Astrocyte (in vitro differentiated cells and primary cell): ENCODE measurements around the gene SPOCK1. TPM values are rescaled to one million over a fixed set of nuclear protein-coding genes. Genes with fewer than 3 reads are reported as not detected.
A peak's percentile ranks its signal among the peaks of the same experiment; 100 is the strongest.

Experiments
- DNase-seq: peaks from one replicate; pipeline ENCODE4 v3.0.0-alpha.2; 2010; ENCODE audit warnings: low read depth
- FAIRE-seq: peaks from 2 replicates; lab custom pipeline; 2011; peaks lifted over from hg19 to GRCh38; lab: Jason Lieb, UNC
- H2AFZ ChIP-seq: 2 replicates; pipeline ENCODE4 v1.6.0; 2012; ENCODE audit warnings: low read depth, low read length, inconsistent platforms
- H3K27ac ChIP-seq: 2 replicates; pipeline ENCODE4 v1.5.1; 2011; ENCODE audit warnings: low read depth, low read length, inconsistent platforms
- H3K27me3 ChIP-seq: 2 replicates; pipeline ENCODE4 v1.6.0; 2011; ENCODE audit warnings: low read length, inconsistent platforms; ENCODE audit not compliant: insufficient read depth
- H3K36me3 ChIP-seq: 2 replicates; pipeline ENCODE4 v1.5.1; 2011; ENCODE audit warnings: low read length, inconsistent platforms; ENCODE audit not compliant: insufficient read depth
- H3K4me1 ChIP-seq: 2 replicates; pipeline ENCODE4 v1.5.1; 2011; ENCODE audit warnings: low read length, inconsistent platforms; ENCODE audit not compliant: insufficient read depth
- H3K4me2 ChIP-seq: 2 replicates; pipeline ENCODE4 v1.6.0; 2012; ENCODE audit warnings: low read length, inconsistent platforms
- H3K4me3 ChIP-seq: 2 replicates; pipeline ENCODE4 v1.5.1; 2011; ENCODE audit warnings: low read depth, mild to moderate bottlenecking, low read length, inconsistent platforms; ENCODE audit not compliant: insufficient read depth
- H3K79me2 ChIP-seq: 2 replicates; pipeline ENCODE4 v1.6.0; 2012; ENCODE audit warnings: mild to moderate bottlenecking, low read length, inconsistent platforms; ENCODE audit not compliant: insufficient read depth
- H3K9ac ChIP-seq: 2 replicates; pipeline ENCODE4 v1.6.0; 2012; ENCODE audit warnings: mild to moderate bottlenecking, low read length, inconsistent platforms
- H3K9me3 ChIP-seq: 2 replicates; pipeline ENCODE4 v1.5.1; 2012; ENCODE audit warnings: low read depth, mild to moderate bottlenecking, low read length, inconsistent platforms; ENCODE audit not compliant: insufficient read depth
- H4K20me1 ChIP-seq: 2 replicates; pipeline ENCODE4 v1.6.0; 2012; ENCODE audit warnings: low read length, inconsistent platforms; ENCODE audit not compliant: insufficient read depth
- H3K27ac Mint-ChIP-seq: one replicate; pipeline ENCODE4 v1.8.0; 2021; ENCODE audit warnings: mild to moderate bottlenecking, mixed read lengths; ENCODE audit not compliant: unreplicated experiment
- H3K27me3 Mint-ChIP-seq: one replicate; pipeline ENCODE4 v1.8.0; 2021; ENCODE audit warnings: low read depth, mixed read lengths; ENCODE audit not compliant: unreplicated experiment
- H3K36me3 Mint-ChIP-seq: one replicate; pipeline ENCODE4 v1.8.0; 2021; ENCODE audit warnings: low read depth, mixed read lengths; ENCODE audit not compliant: unreplicated experiment
- H3K4me1 Mint-ChIP-seq: one replicate; pipeline ENCODE4 v1.8.0; 2021; ENCODE audit warnings: low read depth, mixed read lengths; ENCODE audit not compliant: unreplicated experiment
- H3K4me3 Mint-ChIP-seq: one replicate; pipeline ENCODE4 v1.8.0; 2021; ENCODE audit warnings: mild to moderate bottlenecking, moderate library complexity, mixed read lengths; ENCODE audit not compliant: unreplicated experiment
- H3K9me3 Mint-ChIP-seq: one replicate; pipeline ENCODE4 v1.8.0; 2021; ENCODE audit warnings: mild to moderate bottlenecking, mixed read lengths; ENCODE audit not compliant: unreplicated experiment
- EZH2 ChIP-seq: IDR thresholded peaks from 2 replicates; pipeline ENCODE4 v1.6.1; 2012; ENCODE audit warnings: mild to moderate bottlenecking, low read length, inconsistent platforms; ENCODE audit not compliant: insufficient read depth
- total RNA-seq: library from RNA; stranded (reverse); gene quantifications from 2 replicates; pipeline ENCODE4 v1.2.1, GENCODE V29; 2021
- TF ChIP-seq, protein P1 (sequence below): IDR thresholded peaks from 2 replicates; pipeline ENCODE4 v1.5.1; 2011; ENCODE audit warnings: low read depth, mild to moderate bottlenecking, inconsistent platforms, low read length, moderate library complexity; ENCODE audit not compliant: insufficient read depth

The SPOCK1 gene
- total RNA-seq, 1 donor from 2014 or later, result 53.5 TPM

- Histone ChIP-seq H3K79me2 (no peaks in the 10 kb centered on the region), H3K27ac (no peak overlapping the region), H3K36me3 (no peaks in the 10 kb centered on the region), H4K20me1 (peaks cover 11% of the 10 kb centered on the region), H3K9ac (no peak overlapping the region), H3K4me3 (no peak overlapping the region), H3K9me3 (no peaks in the 10 kb centered on the region), H2AFZ (no peak overlapping the region), H3K4me1 (peaks cover 21% of the 10 kb centered on the region), H3K4me2 (peak overlapping the region; percentile 3), H3K27me3 (no peaks in the 10 kb centered on the region)
- peak; percentile 84 for FAIRE-seq
- H3K9me3 Mint-ChIP-seq, result no peaks in the 10 kb centered on the region
- peaks cover 2% of the 10 kb centered on the region for H3K36me3 Mint-ChIP-seq
- no peak overlapping the region for H3K27ac Mint-ChIP-seq
- TF ChIP-seq EZH2, result no peak
- TF ChIP-seq, protein P1, sequence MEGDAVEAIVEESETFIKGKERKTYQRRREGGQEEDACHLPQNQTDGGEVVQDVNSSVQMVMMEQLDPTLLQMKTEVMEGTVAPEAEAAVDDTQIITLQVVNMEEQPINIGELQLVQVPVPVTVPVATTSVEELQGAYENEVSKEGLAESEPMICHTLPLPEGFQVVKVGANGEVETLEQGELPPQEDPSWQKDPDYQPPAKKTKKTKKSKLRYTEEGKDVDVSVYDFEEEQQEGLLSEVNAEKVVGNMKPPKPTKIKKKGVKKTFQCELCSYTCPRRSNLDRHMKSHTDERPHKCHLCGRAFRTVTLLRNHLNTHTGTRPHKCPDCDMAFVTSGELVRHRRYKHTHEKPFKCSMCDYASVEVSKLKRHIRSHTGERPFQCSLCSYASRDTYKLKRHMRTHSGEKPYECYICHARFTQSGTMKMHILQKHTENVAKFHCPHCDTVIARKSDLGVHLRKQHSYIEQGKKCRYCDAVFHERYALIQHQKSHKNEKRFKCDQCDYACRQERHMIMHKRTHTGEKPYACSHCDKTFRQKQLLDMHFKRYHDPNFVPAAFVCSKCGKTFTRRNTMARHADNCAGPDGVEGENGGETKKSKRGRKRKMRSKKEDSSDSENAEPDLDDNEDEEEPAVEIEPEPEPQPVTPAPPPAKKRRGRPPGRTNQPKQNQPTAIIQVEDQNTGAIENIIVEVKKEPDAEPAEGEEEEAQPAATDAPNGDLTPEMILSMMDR, result no peak
- peaks cover 12% of the 10 kb centered on the region for H3K4me1 Mint-ChIP-seq
- no peak overlapping the region for H3K4me3 Mint-ChIP-seq
- H3K27me3 Mint-ChIP-seq, result no peaks in the 10 kb centered on the region
- peak; percentile 40 for DNase-seq
Observed at GRCh38 chr5:137073189-137073588, 425.9 kb downstream of the SPOCK1 start.

- H3K4me3 ChIP-seq, result no peak overlapping the region
- no peaks in the 10 kb centered on the region for H3K9me3 ChIP-seq
- H3K27me3 ChIP-seq, result no peaks in the 10 kb centered on the region
- no peaks in the 10 kb centered on the region for H3K9me3 Mint-ChIP-seq
- H3K4me3 Mint-ChIP-seq, result no peak overlapping the region
- DNase-seq, result peak; percentile 22
- H2AFZ ChIP-seq, result no peak overlapping the region
- peaks cover 2% of the 10 kb centered on the region for H3K36me3 Mint-ChIP-seq
- no peak overlapping the region for H3K27ac Mint-ChIP-seq
- H3K27ac ChIP-seq, result no peak overlapping the region
- H3K4me2 ChIP-seq, result peak overlapping the region; percentile 3
- H3K27me3 Mint-ChIP-seq, result no peaks in the 10 kb centered on the region
- H3K36me3 ChIP-seq, result no peaks in the 10 kb centered on the region
- peaks cover 4% of the 10 kb centered on the region for H4K20me1 ChIP-seq
- H3K4me1 ChIP-seq, result peaks cover 17% of the 10 kb centered on the region
- H3K9ac ChIP-seq, result no peak overlapping the region
- no peaks in the 10 kb centered on the region for H3K79me2 ChIP-seq
- no peak for FAIRE-seq
- no peak for TF ChIP-seq EZH2
- TF ChIP-seq, protein P1, result no peak
- peaks cover 8% of the 10 kb centered on the region for H3K4me1 Mint-ChIP-seq
Observed at GRCh38 chr5:137072361-137073115, 426.6 kb downstream of the SPOCK1 start.

- no peak for TF ChIP-seq EZH2
- TF ChIP-seq, protein P1, result no peak
- peaks cover 12% of the 10 kb centered on the region for H3K4me1 ChIP-seq
- H3K9ac ChIP-seq, result no peak overlapping the region
- H3K27me3 ChIP-seq, result no peaks in the 10 kb centered on the region
- Mint-ChIP-seq H3K4me3 (no peak overlapping the region), H3K9me3 (no peaks in the 10 kb centered on the region), H3K27me3 (peaks cover under 1% of the 10 kb centered on the region), H3K36me3 (peaks cover 2% of the 10 kb centered on the region), H3K4me1 (peaks cover 6% of the 10 kb centered on the region), H3K27ac (no peak overlapping the region)
- no peak overlapping the region for H3K27ac ChIP-seq
- no peaks in the 10 kb centered on the region for H3K79me2 ChIP-seq
- no peaks in the 10 kb centered on the region for H3K36me3 ChIP-seq
- H2AFZ ChIP-seq, result no peak overlapping the region
- DNase-seq (no peak), FAIRE-seq (no peak)
- H3K9me3 ChIP-seq, result no peaks in the 10 kb centered on the region
- no peak overlapping the region for H3K4me2 ChIP-seq
- no peaks in the 10 kb centered on the region for H4K20me1 ChIP-seq
- no peak overlapping the region for H3K4me3 ChIP-seq
Observed at GRCh38 chr5:137071931-137072330, 427.2 kb downstream of the SPOCK1 start.
